ENCODE measurements around the gene MCHR1.
"Not testable (repeated sequence)": the region's sequence is repeated elsewhere in the genome, so short reads cannot be mapped to it uniquely, and the experiment has no call there.

The MCHR1 gene

GRCh38 chr22:40691532-40691931, 12.2 kb downstream of the MCHR1 start:
- DNase-seq (ENCODE audit: low spot score) = no peak

GRCh38 chr22:40694411-40694810, 15.1 kb downstream of the MCHR1 start:
- DNase-seq (ENCODE audit: low spot score) = peak; percentile 21

GRCh38 chr22:40701274-40701673, 22.0 kb downstream of the MCHR1 start:
- no peak for DNase-seq (ENCODE audit: low spot score)

GRCh38 chr22:40703174-40703573, 23.9 kb downstream of the MCHR1 start:
- DNase-seq (ENCODE audit: low spot score) = no peak

- DNase-seq (ENCODE audit: low spot score) = no peak
Observed at GRCh38 chr22:40703736-40704135, 24.5 kb downstream of the MCHR1 start.

GRCh38 chr22:40705918-40706682, 26.8 kb downstream of the MCHR1 start:
- no peak for DNase-seq (ENCODE audit: low spot score)

GRCh38 chr22:40707154-40707553, 27.9 kb downstream of the MCHR1 start:
- DNase-seq (ENCODE audit: low spot score) = no peak

- no peak for DNase-seq (ENCODE audit: low spot score)
Observed at GRCh38 chr22:40708177-40708576, 28.9 kb downstream of the MCHR1 start.

- DNase-seq (ENCODE audit: low spot score) = peak; percentile 56
Observed at GRCh38 chr22:40709752-40710413, 30.6 kb downstream of the MCHR1 start.

- no peak for DNase-seq (ENCODE audit: low spot score)
Observed at GRCh38 chr22:40712311-40712710, 33.0 kb downstream of the MCHR1 start.

- peak; percentile 50 for DNase-seq (ENCODE audit: low spot score)
Observed at GRCh38 chr22:40714499-40715337, 35.4 kb downstream of the MCHR1 start.

GRCh38 chr22:40716116-40716515, 36.8 kb downstream of the MCHR1 start:
- DNase-seq (ENCODE audit: low spot score) = no peak

GRCh38 chr22:40717657-40718056, 38.4 kb downstream of the MCHR1 start:
- not testable (repeated sequence) for DNase-seq (ENCODE audit: low spot score)

- DNase-seq (ENCODE audit: low spot score) = no peak
Observed at GRCh38 chr22:40718250-40719204, 39.2 kb downstream of the MCHR1 start.

GRCh38 chr22:40719599-40719998, 40.3 kb downstream of the MCHR1 start:
- no peak for DNase-seq (ENCODE audit: low spot score)

GRCh38 chr22:40720156-40720537, 40.9 kb downstream of the MCHR1 start:
- DNase-seq (ENCODE audit: low spot score) = not testable (repeated sequence)

- DNase-seq (ENCODE audit: low spot score) = peak; percentile 22
Observed at GRCh38 chr22:40720538-40721256, 41.4 kb downstream of the MCHR1 start.

GRCh38 chr22:40721266-40721665, 42.0 kb downstream of the MCHR1 start:
- peak; percentile 39 for DNase-seq (ENCODE audit: low spot score)

- no peak for DNase-seq (ENCODE audit: low spot score)
Observed at GRCh38 chr22:40723396-40723933, 44.2 kb downstream of the MCHR1 start.

GRCh38 chr22:40726514-40726913, 47.2 kb downstream of the MCHR1 start:
- peak; percentile 30 for DNase-seq (ENCODE audit: low spot score)

Measured in AG20443 (cell line).